Omental fat pad (tissue), 4 donors: ENCODE data around the gene PRCC. TPM values are rescaled to one million over a fixed set of nuclear protein-coding genes. Genes with fewer than 3 reads are reported as not detected.

Source experiments
- ATAC-seq: fragments of 150-250 bp; one replicate; pipeline ENCODE4 v1.9.1; 2016; ENCODE audit warnings: mild to moderate bottlenecking, moderate library complexity; ENCODE audit not compliant: low FRiP score
- DNase-seq: peaks from one replicate; pipeline ENCODE4 v3.0.0-alpha.2; 2019; ENCODE audit warnings: low spot score
- total RNA-seq, 4 donors: library from RNA; depleted of rRNA; stranded (reverse); fragments of >200 nt; gene quantifications; one replicate each; pipeline ENCODE4 v1.1.0, GENCODE V29; 2016
- TF ChIP-seq, protein P1 (sequence below), 3 donors: fragments of 450-650 bp; IDR thresholded peaks; one replicate each; pipeline ENCODE4 v1.5.1; 2016 to 2017; ENCODE audit warnings: antibody characterized with exemption in 3 of 3, mild to moderate bottlenecking in 3 of 3, moderate library complexity in 2 of 3

PRCC gene
- total RNA-seq, 4 donors from 2014 or later, result 25.5 to 34.7 (median 28.2) TPM

DNA sequence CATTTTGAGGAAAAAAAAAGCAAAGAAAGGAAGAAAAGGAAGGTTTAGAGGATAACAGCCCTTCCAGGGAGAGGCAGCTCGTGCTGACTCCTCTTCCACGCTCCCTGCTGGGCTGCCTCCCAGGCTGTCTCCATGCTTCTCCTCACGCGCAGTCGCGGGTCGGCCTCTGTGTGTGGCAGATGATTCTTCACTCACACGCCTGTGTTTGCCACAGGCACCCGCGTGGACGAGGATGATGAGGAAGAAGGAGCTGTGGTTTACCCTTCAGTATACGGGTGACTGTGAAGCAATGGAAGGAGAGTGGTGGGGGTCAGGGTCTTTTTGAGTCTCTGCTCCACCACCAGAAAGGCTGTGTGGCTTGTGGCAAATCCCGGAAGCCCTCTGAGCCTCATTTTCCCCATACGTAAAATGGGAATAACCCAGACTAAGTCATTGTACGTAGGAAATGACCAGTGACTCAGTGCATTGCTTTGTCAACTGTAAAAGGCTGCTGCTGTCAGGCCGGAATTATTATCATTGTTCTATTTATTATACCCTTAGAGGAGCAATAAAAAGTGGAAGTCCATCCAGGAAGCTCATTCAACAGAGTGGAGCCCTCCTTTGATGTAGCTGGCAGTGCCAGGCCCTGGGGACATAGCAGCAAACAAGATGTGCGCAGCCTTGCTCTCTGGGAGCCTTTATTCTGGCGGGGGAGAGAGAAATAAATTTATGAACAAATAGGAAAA, 61.2 kb downstream of the PRCC start:
- TF ChIP-seq, protein P1, sequence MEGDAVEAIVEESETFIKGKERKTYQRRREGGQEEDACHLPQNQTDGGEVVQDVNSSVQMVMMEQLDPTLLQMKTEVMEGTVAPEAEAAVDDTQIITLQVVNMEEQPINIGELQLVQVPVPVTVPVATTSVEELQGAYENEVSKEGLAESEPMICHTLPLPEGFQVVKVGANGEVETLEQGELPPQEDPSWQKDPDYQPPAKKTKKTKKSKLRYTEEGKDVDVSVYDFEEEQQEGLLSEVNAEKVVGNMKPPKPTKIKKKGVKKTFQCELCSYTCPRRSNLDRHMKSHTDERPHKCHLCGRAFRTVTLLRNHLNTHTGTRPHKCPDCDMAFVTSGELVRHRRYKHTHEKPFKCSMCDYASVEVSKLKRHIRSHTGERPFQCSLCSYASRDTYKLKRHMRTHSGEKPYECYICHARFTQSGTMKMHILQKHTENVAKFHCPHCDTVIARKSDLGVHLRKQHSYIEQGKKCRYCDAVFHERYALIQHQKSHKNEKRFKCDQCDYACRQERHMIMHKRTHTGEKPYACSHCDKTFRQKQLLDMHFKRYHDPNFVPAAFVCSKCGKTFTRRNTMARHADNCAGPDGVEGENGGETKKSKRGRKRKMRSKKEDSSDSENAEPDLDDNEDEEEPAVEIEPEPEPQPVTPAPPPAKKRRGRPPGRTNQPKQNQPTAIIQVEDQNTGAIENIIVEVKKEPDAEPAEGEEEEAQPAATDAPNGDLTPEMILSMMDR (IDR thresholded peaks at IDR 0.05), result no peak
- no peak for ATAC-seq
- no peak for DNase-seq

DNA sequence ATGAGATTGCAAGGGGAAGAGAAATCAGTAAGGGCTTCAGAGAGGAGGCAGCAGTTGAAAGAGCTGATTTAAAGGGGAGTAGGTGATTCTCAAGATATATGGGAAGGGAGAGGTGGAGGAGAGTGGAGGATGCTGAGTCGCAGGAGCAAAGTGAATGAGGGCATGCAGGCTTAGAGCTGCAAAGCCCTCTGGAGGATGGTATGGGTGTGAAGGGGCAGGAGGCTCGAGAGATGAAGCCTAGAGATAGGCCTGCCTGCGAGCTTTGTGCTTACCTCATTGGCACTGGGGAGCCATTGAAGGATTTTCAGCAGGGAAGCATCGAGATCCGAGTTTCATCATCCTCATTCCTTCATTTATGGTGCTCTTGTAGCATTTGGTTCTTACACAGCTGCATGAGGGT, 65.1 kb downstream of the PRCC start:
- DNase-seq, result no peak
- no peak for ATAC-seq
- TF ChIP-seq, protein P1 (IDR thresholded peaks at IDR 0.05), result no peak

DNA sequence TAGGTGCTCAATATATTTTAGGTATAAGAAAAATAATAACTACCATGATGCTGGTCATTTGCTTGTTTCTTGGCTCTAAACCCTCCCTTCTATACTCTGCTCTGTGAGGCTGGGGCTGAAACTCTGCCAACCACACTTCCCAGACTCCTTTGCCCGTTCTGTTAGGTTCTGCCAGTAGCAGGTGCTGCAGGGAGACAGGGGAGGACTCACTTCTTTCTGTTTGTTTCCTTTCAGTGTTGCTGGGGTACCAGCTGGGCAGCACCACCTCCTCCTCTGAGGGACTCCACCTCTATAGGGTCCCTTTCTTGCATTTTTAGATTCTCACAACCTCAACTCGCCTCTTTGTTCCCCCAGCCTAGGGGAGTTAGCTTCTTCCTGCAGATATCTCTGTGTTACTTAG, 66.3 kb downstream of the PRCC start:
- TF ChIP-seq, protein P1 (IDR thresholded peaks at IDR 0.05), result no peak
- no peak for ATAC-seq
- no peak for DNase-seq

DNA sequence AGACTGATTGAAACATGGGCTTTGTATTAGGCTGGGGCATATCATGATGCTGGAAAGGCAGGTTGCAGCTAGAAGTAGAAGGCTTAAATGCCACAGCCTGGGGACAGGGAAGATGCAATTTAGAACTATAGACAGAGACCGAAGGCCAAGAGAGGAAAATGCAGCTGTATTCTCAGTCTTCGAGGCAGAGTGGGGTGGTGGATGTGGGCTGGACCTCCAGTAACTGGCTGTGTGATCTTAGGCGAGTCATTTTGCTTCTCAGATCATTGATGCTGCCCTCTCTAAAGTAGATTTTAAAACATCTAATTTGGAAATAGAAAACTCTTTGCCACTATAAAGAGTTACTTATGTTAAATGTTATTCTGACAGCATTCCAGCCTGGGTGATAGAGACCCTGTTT, 67.0 kb downstream of the PRCC start:
- TF ChIP-seq, protein P1 (IDR thresholded peaks at IDR 0.05), result no peak
- DNase-seq (no peak), ATAC-seq (no peak)

DNA sequence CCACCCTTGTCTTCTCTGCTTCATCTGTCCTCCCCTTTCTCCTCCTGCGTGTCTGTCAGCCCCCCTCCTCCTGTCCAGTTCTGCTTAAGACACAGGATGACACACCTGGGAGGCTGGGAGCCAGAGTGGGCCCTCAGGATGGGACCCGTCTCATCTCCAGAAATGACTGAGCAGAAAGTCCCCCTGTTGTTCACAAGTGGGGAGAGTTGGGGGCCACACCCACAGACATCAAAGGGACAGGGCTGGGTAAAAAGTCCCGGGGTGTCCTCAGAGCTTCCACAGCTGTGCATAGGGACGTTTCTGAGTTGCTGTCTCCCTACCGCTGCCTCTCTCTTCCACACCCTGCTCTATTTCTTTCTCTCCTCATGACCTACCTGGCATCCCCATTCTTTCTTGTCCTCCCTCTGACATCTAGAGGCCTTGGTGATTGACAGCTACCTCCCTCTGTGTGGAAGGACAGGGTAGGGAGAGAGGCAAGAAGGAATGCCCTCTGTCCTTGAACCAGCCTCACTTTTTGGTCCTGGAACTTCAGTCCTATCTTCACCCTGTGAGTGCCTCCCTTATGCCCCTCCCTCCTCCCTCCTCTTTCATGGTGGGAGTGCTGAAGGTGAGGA, 68.8 kb downstream of the PRCC start:
- ATAC-seq (no peak), DNase-seq (no peak)
- TF ChIP-seq, protein P1 (IDR thresholded peaks at IDR 0.05), result no peak

DNA sequence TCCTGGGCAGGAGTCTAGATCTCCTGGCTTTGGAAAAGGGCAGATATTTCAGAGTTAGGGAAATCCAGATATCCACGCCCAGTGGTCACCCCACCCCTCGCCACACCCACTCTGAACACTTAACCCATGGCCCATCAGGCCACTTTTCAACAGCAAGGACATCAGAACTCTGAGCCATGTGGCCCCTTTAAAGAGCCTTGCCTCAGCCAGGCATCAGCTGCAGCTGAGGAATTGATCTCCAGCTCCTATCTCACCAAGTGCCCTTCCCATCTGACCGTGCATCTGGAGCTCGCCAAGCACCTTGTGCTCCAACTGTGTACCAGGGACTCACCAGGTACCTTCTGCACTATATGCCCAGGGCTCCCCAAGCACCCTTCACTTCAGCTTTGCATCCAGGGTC, 69.6 kb downstream of the PRCC start:
- no peak for DNase-seq
- no peak for ATAC-seq
- TF ChIP-seq, protein P1 (IDR thresholded peaks at IDR 0.05), result no peak

DNA sequence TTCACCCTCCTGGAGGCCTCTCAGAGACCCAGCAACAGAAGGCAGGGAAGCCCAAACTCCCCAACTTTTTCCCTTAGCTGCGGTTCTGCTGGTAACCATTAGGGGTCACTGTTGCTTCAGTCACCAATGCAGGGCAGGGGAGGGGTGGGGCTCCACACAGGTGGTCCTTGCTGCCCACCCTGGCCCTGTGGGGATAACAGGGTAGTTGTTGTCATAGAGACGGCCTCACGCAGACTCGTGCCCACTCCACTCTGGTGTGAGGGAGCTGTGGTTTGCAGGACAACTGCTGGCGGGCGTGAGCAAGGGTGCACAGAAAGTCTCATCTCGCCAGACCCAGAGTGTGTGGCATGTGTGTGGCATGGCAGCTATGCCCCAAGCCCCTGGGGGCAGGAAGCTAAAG, 71.6 kb downstream of the PRCC start:
- TF ChIP-seq, protein P1 (IDR thresholded peaks at IDR 0.05), result peak in 1 of 3 donors; percentile 32
- ATAC-seq (no peak), DNase-seq (no peak)
